GM12878 (cell line): ENCODE measurements around the gene FBXL14.

Source experiments
- CEBPB ChIP-seq, 2 experiments: fragments of 150-350 bp in 1 of 2; IDR thresholded peaks; 2 replicates each; pipeline ENCODE4 v1.6.1; 2012 to 2014; ENCODE audit warnings: low read depth in 2 of 2, low read length in 2 of 2, borderline replicate concordance in 1 of 2, inconsistent platforms in 1 of 2
- CTCF ChIP-seq, 3 experiments: IDR thresholded peaks in 2 of 3; conservative IDR thresholded peaks in 1 of 3; 2 replicates each; pipeline ENCODE4 v1.5.1; 2011; ENCODE audit warnings: low read depth in 3 of 3, low read length in 3 of 3, mild to moderate bottlenecking in 3 of 3, control low read depth in 2 of 3, moderate library complexity in 2 of 3, inconsistent platforms in 1 of 3, mixed read lengths in 1 of 3; ENCODE audit not compliant: control insufficient read depth in 2 of 3, insufficient read depth in 1 of 3; ENCODE audit errors: extremely low read depth in 1 of 3
- EP300 ChIP-seq, 2 experiments: fragments of 150-350 bp in 1 of 2; IDR thresholded peaks; 2 replicates each; pipeline ENCODE4 v1.6.1; 2011 to 2012; ENCODE audit warnings: low read depth in 2 of 2, low read length in 2 of 2, borderline replicate concordance in 1 of 2, improper control_type of control experiment in 1 of 2, inconsistent platforms in 1 of 2; ENCODE audit not compliant: control insufficient read depth in 1 of 2
- HDAC2 ChIP-seq: fragments of 200-600 bp; sonication (generic); IDR thresholded peaks from 2 replicates; pipeline ENCODE4 v1.6.1; 2017
- HDGF ChIP-seq: fragments of 450-650 bp; IDR thresholded peaks from 2 replicates; pipeline ENCODE4 v1.6.1; 2016; ENCODE audit warnings: antibody characterized with exemption
- LARP7 ChIP-seq: fragments of 450-650 bp; IDR thresholded peaks from 2 replicates; pipeline ENCODE4 v1.6.1; 2017; ENCODE audit warnings: mild to moderate bottlenecking
- MTA3 ChIP-seq: IDR thresholded peaks from 2 replicates; pipeline ENCODE4 v1.6.1; 2012; ENCODE audit warnings: low read length, inconsistent platforms, borderline replicate concordance
- MXI1 ChIP-seq: fragments of 150-350 bp; IDR thresholded peaks from 2 replicates; pipeline ENCODE4 v1.6.1; 2011; ENCODE audit warnings: low read depth, mild to moderate bottlenecking, inconsistent platforms, low read length, improper control_type of control experiment
- NR2C2 ChIP-seq: IDR thresholded peaks from 2 replicates; pipeline ENCODE4 v1.6.1; 2011; ENCODE audit warnings: borderline replicate concordance, low read depth; ENCODE audit not compliant: control insufficient read depth, insufficient read length
- REST ChIP-seq: IDR thresholded peaks from 2 replicates; pipeline ENCODE4 v1.6.1; 2012; ENCODE audit warnings: mild to moderate bottlenecking, low read depth, low read length
- SMAD1 ChIP-seq: fragments of 450-650 bp; IDR thresholded peaks from 2 replicates; pipeline ENCODE4 v1.6.1; 2018; ENCODE audit warnings: mild to moderate bottlenecking, low read depth; ENCODE audit not compliant: partially characterized antibody
- TBL1XR1 ChIP-seq: IDR thresholded peaks from 2 replicates; pipeline ENCODE4 v1.6.1; 2012; ENCODE audit warnings: low read depth, low read length, improper control_type of control experiment
- USF1 ChIP-seq: IDR thresholded peaks from 2 replicates; pipeline ENCODE4 v1.6.1; 2011; ENCODE audit warnings: borderline replicate concordance, low read depth, mild to moderate bottlenecking, moderate library complexity, mixed read lengths, low read length; ENCODE audit not compliant: insufficient read depth; ENCODE audit errors: extremely low read length

- no peak for TF ChIP-seq NR2C2
- TF ChIP-seq EP300 (IDR thresholded peaks at IDR 0.05; ENCODE audit: borderline replicate concordance in 1 of 2, control insufficient read depth in 1 of 2, low read depth in 2 of 2, low read length in 2 of 2), result no peak
- TF ChIP-seq SMAD1, result no peak
- TF ChIP-seq CEBPB (IDR thresholded peaks at IDR 0.05; ENCODE audit: borderline replicate concordance in 1 of 2, low read depth in 2 of 2, low read length in 2 of 2), result no peak
- no peak for TF ChIP-seq CTCF (IDR thresholded peaks at IDR 0.05 in 2 of 3, conservative IDR thresholded peaks at IDR 0.05 in 1 of 3; ENCODE audit: control insufficient read depth in 2 of 3, extremely low read depth in 1 of 3, insufficient read depth in 1 of 3, low read depth in 3 of 3, low read length in 3 of 3)
- TF ChIP-seq TBL1XR1, result no peak
- no peak for TF ChIP-seq LARP7
- no peak for TF ChIP-seq MTA3
- no peak for TF ChIP-seq HDGF
- TF ChIP-seq REST, result no peak
- no peak for TF ChIP-seq MXI1
- TF ChIP-seq HDAC2, result no peak
- no peak for TF ChIP-seq USF1
These were observed 39.8 kb upstream of the FBXL14 start for GRCh38 chr12:1634149-1634548.
